K562 (cell line): ENCODE results near the gene MAML3.

Experiments
- CTCF ChIP-seq, 3 experiments: IDR thresholded peaks in 2 of 3; conservative IDR thresholded peaks in 1 of 3; 2 replicates each; pipeline ENCODE4 v1.5.1; 2011 to 2012; ENCODE audit warnings: low read length in 3 of 3, mild to moderate bottlenecking in 3 of 3, control low read depth in 2 of 3, improper control_type of control experiment in 1 of 3, inconsistent platforms in 1 of 3, low read depth in 1 of 3, mixed read lengths in 1 of 3, moderate library complexity in 1 of 3; ENCODE audit not compliant: insufficient read depth in 2 of 3
- EZH2 ChIP-seq: IDR thresholded peaks from 2 replicates; pipeline ENCODE4 v1.6.1; 2012; ENCODE audit warnings: low read depth, mild to moderate bottlenecking, inconsistent platforms, low read length, borderline replicate concordance
- JUN ChIP-seq, 2 experiments: sonication (generic) in 1 of 2; formaldehyde crosslinking in 1 of 2; IDR thresholded peaks; 2 replicates each; pipeline versions ENCODE4 v1.6.1 to v1.8.0; 2012 to 2022; ENCODE audit warnings: borderline replicate concordance in 2 of 2, mild to moderate bottlenecking in 2 of 2, improper control_type of control experiment in 1 of 2, low read depth in 1 of 2, low read length in 1 of 2, missing genetic modification reagents in 1 of 2
- JUNB ChIP-seq: fragments of 450-650 bp; formaldehyde crosslinking; conservative IDR thresholded peaks from 2 replicates; pipeline ENCODE4 v1.4.0; 2020; ENCODE audit warnings: mild to moderate bottlenecking
- SREBF2 ChIP-seq: sonication (generic); formaldehyde crosslinking; IDR thresholded peaks from 2 replicates; pipeline ENCODE4 v1.4.0; 2020; ENCODE audit warnings: mild to moderate bottlenecking, missing genetic modification reagents

- TF ChIP-seq SREBF2 (CRISPR knock-in tag) (no peak), JUNB (CRISPR knock-in tag) (no peak), CTCF (IDR thresholded peaks at IDR 0.05 in 2 of 3, conservative IDR thresholded peaks at IDR 0.05 in 1 of 3; ENCODE audit: insufficient read depth in 2 of 3, low read depth in 1 of 3, low read length in 3 of 3) (no peak), JUN (IDR thresholded peaks at IDR 0.05; ENCODE audit: borderline replicate concordance, low read depth, low read length) (no peak), JUN (CRISPR knock-in tag; IDR thresholded peaks at IDR 0.05; ENCODE audit: borderline replicate concordance) (no peak), EZH2 (no peak)
Measured at GRCh38 chr4:139672215-139672614, 481.8 kb downstream of the MAML3 start.
